T-helper 2 cell treated with Interferon-gamma antibody and Interleukin-4, amounts not matched to agents 100 ng/mL and 5 ng/mL, for 36 hours (primary cell): Measurements from ENCODE around the gene RRP15. TPM values are rescaled to one million over a fixed set of nuclear protein-coding genes. Genes with fewer than 3 reads are reported as not detected.

Source experiments
- intact Hi-C: fragments of 100-400 bp; cut with micrococcal nuclease; formaldehyde crosslinking; loops from one replicate; pipeline ENCODE4 v1.15.1; 2023
- total RNA-seq: library from RNA; stranded (reverse); gene quantifications from 2 replicates; pipeline ENCODE4 v1.2.3, GENCODE V29; 2022

Gene RRP15
- total RNA-seq, 1 donor from 2014 or later: 22.1 TPM

DNA sequence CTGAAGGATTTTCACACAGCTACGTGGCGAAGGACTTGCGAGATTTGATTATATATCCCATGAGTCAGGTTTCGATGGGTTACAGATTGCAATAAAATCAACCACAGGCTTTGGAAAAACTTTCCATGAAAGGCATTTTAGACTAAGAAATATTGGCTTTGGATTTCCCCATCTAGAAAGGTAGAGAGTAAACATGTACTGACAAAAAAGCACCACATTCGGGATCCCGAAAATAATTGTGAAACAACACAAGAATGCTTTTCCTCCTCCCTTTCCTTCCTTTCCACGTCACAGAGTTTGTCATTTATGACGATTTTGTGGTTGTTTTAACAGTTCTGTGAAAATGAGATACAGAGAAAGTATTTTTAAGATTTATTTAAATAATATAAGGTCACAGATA, 98.6 kb downstream of the RRP15 start:
- intact Hi-C loops: no loop called here

DNA sequence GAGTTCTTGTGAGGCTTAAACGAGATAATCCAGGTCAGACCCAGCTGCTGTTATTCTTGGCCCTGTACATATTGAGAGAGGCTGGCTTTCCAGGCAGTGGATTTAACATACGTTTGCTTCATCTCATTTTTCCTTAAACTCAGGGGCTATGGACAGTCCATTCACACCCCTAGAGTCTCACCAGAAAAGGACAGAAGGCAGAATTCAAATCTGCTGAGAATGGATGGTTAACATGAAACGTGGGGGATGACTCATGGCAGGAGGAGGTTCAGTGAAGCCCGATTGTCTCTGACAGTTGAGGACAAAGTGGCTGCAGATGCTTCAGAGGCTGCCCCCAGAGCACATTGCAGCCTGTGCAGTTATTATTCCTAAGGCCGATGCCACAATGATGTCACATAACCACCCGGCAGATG, 99.5 kb downstream of the RRP15 start:
- intact Hi-C loops: no loop called here

Other genes with a start within 250 kb of the RRP15 start
- gene TGFB2, start 60.0 kb downstream of the RRP15 start, total RNA-seq: not detected in 2 replicates